GM18508 (cell line): Measurements from ENCODE around the gene ENTREP1.

Experiments used
- ATAC-seq: cut with Tn5 transposase; IDR thresholded peaks from one replicate; pipeline ENCODE4 v1.9.1; 2021; ENCODE audit warnings: moderate number of reproducible peaks; ENCODE audit not compliant: insufficient read depth, unreplicated experiment

The ENTREP1 gene

DNA sequence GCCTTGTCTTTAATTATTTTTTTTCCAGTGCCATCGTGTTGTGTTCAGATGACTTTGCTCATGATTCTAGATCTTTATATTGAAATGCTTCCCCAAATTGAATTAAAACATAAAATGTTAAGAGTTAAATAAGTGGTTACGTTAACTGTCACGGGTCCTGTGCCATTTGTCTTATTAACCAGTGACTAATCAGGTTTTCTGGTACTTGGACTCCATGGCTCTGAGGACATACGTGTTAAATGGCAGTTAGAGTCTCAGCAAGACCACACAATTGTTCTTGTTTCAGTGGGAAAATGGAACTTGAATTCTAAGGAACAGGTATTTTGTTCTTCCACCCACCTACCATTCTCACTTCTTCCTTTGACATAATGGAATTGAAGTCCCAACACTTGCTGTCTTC lies 32.8 kb downstream of the ENTREP1 start:
- no peak for ATAC-seq

DNA sequence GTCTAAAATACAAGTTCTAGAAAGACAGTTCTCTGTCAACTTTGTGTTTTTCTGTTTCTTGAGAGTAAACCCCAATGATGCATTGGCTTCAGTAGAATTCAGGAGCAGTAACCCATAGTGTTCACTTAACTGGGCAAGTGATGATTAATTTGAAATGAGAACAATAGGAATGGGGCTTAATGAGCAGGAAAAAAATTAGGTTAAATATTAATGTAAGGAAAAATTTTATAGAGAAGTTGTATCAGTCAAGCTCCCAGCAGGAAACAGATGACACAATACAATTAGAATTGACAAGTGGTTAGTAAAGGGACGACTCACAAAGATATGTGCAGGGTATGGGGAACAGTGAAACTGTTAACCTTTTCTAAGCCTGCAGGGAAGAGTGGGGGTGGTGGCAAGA lies 38.2 kb downstream of the ENTREP1 start:
- ATAC-seq, result no peak

DNA sequence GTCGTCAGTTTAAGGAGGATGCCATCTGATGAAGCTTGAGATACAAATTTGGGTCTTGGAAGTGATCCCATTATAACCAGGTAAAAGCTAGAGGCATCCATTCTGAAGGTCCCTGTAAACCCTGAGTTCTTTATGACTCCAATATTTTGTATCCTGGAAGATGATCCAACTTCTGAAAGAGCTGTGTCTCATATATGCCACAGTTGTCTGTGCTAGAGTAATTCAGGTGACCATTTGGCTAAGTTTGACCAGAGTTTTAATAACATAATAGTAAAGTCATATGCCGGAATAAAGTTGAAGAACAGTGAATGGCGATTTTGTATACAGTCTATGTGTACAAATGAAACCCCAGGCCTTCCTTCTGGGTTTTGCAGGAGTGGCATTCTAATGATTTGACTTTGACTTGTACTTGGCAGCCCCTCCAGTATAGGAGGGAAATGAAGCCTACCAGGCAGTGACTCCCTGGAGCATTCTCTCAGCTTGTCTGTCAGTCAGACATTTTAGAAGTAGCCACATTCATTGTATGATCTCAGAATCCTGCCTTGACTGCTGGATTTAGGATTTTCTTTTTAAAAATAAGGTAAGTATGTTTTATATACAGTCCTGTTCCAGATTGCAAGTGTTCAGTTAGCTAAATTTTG lies 39.6 kb downstream of the ENTREP1 start:
- ATAC-seq, result no peak

DNA sequence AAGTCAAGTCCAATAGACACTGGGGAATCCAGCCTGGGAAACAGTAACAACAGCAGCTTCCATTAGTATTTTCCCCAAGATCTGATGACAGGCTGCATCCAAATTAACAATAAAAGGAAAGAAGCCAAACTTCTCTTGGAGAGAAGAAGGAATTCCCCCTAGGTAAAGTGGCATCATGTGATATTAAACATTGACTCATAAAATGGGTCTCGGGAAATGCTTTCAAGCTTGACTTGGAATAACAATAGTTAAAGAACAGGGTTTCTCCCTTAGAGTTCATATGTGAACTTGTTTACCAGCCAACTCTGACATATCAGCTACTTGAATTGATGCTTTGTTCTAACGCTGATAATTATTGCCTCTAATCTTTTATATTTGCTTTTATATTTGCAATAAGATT lies 45.4 kb downstream of the ENTREP1 start:
- ATAC-seq, result no peak

DNA sequence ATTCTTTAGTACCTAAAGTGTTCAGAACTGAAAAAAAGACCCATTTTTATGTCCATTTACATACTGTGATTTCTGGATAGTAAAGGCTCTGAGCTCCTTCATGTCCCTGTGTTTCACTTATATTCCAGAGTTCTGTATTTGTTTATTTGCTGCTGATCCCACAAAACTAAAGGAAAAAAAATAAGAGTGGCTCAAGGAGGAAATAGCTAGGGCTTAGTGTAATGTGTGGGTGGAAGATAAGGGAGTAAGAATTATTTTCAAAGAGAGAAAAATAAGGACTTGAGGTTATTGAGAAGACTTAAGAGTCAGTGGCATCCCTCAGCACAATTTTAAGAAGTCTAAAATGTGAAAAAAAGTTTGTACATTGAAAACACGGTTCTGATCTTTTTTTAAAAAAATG lies 46.0 kb downstream of the ENTREP1 start:
- no peak for ATAC-seq

DNA sequence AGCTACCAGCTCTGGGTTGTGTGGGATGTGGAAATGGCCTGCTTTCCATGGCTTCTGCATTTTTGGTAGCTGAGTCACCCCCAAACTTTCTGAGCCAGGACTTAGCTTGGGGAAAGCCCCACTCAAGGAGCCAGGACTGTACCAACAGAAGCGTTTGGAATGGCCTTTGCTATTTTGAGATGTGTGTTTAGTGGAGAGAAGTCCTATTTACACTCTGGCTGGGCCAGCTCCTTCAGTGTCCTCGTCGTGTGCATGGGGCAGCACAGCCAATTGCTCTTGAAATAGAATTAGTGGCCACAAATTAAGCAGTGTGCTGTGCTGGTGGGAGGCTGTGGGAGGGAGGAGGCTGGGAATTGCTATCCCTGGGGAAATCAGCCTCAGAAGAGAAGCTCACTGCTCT lies 51.6 kb downstream of the ENTREP1 start:
- ATAC-seq, result no peak

DNA sequence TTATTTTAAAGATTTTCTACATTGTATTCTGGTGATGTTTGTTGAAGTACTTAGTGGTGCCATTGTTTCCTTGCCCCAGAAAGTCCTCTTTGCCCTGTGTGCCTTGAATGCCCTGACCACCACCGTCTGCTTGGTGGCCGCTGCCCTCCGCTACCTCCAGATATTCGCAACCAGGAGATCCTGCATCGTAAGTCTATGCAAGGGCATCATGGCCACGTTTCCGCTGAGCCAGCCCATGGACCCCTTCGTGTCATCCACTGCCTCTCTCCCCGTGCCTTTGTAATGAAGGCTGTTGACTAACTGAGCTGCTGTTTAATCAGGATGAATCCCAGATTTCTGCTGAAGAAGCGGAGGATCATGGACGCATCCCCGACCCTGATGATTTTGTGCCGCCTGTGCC lies 52.3 kb downstream of the ENTREP1 start:
- ATAC-seq, result no peak

DNA sequence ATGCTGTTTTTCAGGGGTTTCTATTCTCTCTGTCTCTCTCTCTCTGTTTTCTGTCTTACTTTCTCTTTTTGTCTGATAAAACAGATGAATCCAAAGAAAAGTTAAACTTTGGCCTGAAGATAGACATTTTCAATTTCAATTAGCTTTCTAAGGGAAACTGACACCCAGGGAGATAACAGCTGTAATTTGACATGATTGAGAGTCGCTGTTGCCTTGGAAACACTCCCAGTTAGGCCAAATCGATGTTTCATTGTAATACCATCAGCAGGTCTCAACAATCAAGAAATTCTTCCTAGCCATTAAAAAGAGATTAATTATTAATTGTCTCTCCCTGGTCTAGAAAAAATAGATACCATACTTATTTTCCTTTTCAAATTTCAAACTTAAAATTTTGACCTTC lies 53.0 kb downstream of the ENTREP1 start:
- ATAC-seq, result no peak

DNA sequence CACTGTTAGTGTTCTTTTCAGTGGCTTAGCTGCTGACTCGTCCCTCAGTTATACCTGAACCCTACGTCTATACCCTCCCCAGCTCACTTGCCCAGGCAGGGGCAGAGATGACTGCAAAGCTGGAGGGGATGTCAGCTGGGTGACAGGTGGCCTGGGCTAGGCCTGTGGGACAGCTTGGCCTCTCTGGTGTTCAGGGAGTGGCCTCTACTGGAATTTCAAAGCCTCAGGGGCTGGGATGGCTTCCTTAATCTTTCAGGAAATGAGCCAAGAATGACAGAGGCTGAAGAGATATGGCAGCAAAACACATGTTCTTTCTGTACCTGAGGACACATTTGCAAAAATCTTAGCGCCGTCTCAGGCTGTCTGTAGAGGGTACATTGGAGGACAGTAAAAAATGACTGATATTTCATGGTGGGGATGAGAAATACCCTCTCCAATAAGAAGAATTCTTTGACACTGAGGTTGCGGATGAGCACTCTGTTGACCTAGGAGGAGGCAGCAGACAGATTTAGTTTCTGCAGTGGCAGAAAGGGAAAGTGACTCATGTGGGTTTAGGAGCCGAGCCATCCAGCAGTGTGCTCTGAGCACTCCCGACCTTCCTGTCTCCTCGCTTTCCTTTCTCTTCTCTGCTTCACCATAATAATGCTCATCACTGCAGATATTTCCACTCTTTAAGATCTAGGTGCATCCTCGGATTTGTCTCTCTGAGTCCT lies 54.4 kb downstream of the ENTREP1 start:
- no peak for ATAC-seq

DNA sequence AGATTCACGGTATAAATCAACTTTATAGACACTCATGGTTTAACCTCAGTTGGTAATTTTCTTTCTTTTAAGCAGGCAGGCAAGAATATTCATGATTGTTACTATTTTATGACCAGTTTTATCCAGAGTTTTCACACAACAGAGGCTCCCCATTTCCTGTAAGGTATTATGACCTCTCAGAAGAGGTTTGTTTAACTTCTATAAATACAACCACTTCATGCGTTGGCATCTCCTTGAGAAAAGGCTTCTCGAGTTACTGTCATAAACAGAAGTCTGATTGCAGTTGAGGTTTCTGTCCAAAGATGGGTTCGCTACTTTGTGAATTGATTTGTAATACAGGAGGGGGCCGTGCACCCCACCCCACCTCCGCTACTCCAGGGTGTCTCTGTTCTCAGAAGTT lies 55.3 kb downstream of the ENTREP1 start:
- ATAC-seq, result no peak

DNA sequence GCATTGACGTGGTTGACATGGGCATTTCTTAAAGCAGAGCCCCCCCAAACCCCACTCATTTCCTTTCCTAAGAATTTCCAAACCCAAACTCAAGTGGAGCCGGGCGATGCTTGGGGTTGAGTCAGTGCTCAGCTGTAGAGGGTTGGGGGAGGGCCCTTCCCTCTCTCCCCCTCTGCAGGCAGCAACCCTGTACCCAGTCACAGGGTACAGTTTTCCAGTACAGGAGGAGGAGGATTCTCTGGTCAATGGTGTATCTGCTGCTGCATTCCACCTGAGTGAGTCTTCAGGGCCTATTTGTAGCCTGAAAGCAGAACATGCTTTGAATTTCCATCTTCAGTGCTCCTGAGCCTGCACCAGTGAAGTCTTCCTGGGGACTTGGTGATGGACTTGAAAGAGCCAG lies 55.8 kb downstream of the ENTREP1 start:
- ATAC-seq, result no peak

DNA sequence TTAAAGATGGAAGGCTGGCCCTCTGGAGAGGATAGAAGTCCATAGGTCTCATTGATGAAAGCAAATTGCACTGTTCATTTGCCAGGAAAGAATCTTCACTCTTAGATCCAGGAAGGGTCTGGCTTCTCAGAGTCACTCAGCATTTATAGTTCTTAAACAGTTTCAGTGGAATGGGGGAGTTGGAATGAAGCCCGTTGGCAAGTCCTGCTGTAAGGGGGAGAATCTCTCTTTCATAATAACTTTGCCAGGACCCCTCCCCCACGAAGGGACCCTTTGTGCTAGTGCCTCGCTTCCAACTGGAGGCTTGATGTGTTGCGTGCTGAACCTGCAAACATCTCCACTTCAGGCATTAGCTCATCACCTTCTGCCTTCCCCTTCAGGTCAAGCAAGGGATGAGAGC lies 57.1 kb downstream of the ENTREP1 start:
- no peak for ATAC-seq

DNA sequence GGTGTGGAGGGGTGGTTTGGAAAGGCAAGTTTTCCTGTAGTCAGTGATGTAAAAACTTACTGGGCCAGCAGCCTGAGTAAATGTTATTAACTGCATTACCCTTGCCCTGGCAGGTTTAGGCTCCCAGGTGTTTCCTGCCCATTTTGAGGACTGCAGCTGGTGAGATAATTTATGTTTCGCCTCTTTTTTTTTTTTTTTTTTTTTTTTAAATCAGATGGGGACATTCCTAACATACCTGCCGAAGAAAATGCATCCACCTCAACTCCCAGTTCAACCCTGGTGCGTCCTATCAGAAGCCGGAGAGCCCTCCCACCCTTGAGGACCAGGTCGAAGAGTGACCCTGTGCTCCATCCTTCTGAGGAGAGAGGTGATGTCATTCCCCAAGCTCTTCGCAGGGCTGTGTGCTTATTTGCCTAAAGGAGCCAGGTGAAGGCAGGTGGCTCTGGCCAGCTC lies 60.6 kb downstream of the ENTREP1 start:
- no peak for ATAC-seq

DNA sequence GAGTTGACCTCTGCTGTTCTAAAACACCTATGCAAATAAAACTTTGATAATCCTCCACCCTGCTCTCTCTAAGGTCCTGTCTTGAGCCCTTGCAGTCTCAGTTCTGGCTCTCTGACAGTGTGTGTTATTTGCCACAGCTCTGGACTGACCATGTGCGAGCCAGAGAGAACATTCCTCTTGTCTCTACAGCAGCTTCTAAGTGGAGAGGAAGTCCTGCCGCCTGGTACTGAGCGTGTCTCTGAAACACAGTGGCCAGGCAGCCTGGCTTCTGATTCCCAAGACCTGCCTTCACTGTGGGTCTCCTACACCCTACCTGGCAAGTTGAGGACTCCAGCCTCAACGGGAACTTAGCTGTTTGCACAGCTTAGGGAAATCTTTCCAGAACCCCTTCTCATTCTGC lies 61.6 kb downstream of the ENTREP1 start:
- no peak for ATAC-seq

DNA sequence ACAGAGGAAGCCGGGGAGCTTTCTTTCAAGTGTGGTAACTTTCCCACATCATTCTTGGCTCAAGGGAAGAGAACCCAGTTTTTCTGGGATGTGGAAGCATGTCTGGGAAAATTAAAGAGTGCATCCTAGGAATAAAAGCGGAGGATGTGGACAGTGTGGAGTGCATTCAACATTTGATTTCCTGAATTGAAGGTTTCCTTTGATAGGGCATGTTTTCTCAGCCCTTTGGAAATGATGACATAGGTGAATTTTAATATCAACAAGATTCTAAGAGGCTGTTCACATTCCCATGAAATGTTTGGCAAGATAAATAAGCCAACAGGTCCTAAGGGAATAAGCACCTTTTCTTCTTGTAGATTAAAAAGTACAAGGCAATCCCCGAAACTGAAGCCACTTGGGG lies 63.6 kb downstream of the ENTREP1 start:
- ATAC-seq, result no peak

DNA sequence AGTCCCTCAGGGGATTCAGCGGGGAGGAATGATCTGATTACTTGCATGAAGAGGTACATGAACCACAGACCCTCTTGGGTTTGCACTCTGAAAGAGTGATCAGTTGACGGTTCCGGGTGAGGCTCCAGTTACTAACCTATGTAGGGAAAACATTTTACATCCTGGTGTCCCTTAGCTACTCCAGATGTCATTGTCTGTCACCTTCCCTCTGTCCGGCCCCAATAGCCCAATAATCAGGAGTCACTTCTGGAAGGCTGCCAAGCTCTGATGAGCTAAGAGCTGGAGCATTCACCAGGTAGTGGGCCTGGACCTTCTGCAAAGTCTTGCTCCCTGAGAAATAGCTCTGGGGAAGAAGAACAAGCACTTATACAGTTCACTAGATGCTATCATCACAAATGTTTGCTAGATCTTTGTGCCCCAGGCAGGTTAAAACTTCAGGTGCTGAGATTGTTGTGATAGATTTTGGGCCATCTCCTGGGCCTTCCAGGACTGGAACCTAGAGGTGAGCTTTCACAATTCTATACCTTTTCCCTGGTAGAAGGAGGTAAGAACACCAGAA lies 64.5 kb downstream of the ENTREP1 start:
- no peak for ATAC-seq

DNA sequence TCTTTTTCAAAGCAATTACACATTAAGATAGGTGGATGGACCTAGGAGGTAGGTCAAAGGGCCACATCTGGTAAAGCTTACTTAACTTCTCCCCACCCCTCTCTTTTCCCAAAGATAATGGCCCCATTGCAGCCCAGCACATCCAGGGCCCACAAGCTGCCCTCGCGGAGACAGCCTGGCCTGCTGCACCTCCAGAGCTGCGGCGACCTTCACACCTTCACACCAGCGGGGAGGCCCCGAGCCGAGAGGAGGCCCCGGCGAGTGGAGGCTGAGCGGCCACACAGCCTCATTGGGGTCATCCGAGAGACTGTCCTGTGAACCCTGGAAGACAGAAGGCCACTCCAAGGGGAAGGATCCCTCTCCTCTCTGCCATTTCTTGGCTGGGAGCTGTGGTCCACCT lies 66.5 kb downstream of the ENTREP1 start:
- ATAC-seq, result no peak

DNA sequence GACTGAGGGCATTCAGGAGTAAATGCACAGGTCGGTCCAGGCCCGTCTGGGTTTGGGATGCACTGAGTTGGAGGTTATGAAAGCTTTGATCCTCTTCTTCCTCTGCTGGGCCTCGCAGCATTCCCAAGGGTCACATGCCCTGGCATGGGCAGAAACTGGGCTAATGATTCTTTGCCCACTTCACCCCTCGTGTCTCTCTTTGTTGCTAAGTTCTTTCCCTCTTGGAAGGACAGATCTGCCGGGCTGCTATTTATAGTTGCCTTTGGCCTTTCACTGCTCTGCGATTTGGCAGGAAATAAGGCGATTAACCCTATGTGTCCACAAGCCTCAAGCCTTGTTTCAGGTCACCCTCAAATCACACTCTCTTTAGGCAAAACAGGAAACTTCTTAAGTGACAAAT lies 66.9 kb downstream of the ENTREP1 start:
- ATAC-seq, result no peak

DNA sequence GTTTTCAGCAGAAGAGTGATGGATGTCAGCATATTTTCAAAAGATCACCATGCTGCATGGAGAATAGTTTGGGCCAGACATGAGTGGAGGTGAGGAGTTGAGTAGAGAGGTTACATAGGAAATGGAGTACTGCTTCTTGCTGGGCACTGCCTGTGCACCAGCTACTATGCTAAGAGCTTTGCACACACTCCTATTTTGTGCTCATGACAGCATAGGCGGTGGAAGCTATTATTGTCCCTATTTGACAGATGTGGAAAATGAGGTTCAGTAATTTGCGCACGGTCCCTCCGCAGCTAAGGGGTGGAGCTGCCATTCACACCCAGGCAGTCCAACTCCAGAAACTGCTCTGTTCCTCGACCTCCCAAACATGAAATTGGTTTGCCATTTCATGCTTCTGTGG lies 67.8 kb downstream of the ENTREP1 start:
- no peak for ATAC-seq

DNA sequence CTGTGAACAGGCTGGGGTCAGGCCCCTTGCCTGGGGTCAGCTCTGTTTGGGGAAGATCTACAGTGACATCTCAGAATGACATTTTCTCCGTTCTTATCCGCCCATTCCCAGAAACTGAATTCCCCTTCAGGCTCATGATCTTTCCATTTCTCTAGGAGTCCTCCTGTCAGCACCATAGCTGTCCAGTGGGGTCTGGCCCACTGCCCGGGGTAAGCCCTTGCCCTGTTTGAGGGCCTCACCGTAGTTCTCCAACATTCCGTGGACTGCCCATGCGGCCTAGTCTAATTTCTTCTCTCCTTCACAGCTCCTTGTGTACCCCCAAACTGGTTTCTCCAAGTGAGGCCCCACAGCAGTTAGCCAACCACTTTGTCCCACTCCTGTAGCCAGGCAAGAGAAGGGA lies 68.4 kb downstream of the ENTREP1 start:
- ATAC-seq, result no peak

DNA sequence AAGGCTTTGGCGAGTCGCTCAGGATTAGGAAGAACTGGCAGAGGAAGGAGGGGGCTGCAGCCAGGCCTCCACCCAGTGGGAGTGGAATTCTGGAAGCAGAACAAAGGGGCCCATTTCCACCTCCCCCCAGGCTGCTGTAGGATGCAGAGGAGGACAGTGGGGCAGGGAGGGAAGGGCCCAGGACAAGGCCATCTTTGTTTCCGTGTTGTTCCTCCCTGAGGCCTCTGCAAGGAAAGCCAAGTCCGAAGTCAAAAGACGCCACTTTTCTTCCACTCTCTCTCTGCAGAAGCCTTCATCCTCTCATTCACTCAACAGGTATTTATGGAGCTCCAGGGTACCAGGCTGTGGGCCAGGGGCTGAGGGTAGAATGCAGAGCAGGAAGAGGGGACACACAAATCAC lies 70.7 kb downstream of the ENTREP1 start:
- no peak for ATAC-seq

DNA sequence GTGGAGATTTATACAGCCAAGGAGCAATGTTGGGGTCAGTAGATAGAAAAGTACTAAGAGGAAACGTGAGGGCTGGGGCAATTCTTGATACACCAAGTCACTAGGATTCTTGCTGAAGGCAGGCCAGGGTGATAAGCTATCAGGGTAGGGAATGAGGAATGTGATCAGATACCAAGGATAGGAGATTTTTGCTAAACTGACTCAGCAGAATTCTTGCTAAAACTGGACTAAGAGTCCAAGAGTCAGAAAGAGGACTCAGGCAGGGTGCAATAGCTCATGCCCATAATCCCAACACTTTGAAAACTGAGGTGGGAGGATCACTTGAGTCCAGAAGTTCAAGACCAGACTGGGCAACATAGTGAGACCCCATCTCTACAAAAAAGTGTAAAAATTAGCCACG lies 71.7 kb downstream of the ENTREP1 start:
- no peak for ATAC-seq
